ENCODE measurements around the gene EXT2.

Gene EXT2

DNA sequence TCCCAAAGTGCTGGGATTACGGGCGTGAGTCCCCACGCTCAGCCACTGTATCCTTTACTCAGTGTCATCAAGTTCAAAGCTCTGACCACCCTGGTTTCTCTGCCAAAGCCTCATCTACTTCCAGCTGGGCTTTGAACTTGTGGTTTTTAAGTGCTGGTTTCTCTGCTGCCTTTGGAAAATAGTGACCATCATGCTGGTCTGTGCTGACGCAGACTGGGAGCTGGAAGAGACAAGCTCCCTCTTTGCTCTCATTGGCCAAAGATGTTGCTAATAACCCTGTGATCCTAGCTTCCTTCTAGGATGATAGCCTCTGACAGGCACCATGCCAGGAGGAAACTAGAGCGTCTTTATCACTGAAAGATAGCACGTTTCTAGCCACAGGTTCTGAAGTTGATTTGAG is 152.0 kb downstream of the EXT2 start:
- no peak for DNase-seq

DNA sequence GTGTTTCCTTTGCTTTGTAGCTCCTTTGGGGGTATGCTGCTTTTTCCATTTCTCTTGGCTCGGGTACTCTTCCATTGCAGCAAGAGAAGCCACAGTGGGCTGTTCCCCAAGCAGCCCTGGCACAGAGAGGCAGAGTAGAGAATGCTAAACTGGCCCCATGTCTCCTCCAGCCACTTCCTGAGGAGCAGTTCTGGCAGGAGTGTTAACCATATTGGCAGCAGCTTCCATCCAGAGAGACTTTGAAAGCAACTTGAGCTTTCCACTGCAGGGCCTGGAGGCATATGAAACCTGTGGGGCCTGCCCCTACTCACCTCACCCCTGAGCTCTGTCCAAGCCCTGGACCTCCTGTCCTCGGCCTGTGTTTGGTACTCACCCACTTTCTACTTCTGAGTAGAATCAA is 152.6 kb downstream of the EXT2 start:
- DNase-seq, result no peak

DNA sequence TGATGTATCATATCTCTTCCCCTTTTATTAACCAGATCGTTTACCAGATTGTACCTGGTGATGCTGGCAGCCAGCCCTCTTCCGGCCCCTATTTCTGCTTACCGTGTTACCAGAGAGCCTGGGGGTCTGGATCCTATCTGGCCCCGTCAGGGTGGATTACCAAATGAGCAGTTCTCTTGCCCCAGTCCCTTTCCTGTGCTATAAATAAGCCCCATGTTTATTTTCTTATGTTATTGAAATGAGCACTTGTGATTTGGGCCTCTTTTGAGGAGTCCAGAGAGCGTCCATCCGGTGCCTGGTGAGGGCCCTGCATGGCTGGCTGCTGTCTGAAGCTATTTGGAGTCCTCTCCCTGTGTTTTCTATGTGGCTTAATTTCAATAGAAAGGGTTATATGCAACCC is 154.9 kb downstream of the EXT2 start:
- DNase-seq, result no peak

DNA sequence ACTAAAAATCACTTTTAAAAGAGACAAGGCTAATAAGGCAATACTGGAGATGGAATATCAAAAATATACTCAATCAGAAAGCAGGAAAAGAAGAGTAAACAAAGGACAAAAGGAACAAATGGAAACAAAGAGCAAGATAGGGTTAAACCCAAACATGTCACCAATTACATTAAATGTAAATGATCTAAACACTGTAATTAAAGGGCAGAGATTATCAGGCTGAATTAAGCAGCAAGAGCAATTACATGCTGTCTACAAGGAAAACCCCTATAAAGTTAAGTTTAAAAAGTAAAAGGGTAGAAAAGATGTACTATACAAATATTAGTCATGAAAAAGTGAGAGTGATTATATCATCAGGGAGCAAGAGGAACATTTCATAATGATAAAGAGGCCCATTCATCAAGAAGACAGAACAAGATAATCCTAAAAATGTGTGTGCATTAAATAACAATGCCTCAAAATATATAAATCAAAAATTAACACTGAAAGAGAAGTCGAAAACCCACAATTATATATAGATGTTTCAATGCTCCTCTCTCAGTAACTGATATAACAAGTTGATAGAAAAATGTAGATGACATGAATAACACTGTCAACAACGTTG is 157.6 kb downstream of the EXT2 start:
- DNase-seq, result no peak

DNA sequence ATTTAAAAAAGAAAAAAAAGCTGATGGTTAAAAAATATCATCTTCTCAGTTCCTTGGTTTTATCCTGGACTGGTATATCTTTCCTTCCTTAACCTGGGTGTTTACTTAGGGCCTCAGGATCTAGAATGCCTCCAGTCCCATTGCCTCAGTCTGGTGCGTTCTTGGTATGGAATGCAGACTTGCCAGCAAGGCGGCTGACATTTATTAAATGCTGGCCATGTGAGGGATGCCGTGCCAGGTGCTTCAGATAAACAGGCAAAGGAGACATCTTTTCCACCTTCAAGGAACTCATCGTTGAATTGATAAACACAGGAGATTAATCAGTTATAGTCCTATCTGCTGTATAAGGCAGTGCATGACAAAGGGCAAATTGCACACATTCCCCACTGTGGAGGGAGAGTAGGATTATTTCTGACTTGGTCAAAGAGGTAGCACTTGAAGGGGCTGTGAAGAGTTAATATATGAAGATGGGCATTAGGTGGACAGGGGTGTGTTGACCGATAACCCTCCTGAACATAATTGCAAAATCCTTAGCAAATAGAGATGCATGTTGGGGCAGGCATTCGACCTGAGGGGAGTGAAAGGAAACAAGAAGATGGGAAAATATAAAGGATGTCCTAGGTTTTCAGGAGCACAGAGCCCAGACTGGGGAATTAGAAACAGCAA is 160.1 kb downstream of the EXT2 start:
- DNase-seq, result no peak

DNA sequence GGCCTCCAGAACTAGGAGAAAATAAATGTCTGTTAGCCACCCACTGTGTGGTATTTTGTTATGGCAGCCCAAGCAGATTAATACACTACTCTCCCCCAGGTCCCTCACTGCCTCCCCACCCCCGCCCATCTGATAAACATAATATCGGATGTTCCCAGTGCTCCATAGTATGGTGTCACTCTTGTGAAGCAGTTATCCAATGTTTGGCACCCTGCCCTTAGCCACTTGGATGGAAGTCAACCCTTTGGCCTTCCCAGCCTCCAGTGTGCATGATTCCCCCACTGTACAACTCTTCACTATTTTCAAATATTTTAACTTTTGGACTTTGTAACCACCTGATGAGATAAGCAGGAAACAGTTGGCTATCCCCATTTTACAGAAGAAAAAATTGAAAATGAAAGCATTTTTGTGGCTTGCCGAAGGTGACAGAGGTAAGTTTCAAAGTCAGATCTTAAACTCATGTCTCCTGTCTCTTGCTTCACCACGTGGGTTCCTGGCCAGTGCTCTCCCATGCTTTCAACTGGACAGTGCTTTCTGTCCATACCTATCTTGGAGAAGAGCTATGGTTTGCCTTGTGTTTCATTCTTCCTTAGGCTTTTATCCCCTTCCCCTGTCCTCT is 161.3 kb downstream of the EXT2 start:
- no peak for DNase-seq

DNA sequence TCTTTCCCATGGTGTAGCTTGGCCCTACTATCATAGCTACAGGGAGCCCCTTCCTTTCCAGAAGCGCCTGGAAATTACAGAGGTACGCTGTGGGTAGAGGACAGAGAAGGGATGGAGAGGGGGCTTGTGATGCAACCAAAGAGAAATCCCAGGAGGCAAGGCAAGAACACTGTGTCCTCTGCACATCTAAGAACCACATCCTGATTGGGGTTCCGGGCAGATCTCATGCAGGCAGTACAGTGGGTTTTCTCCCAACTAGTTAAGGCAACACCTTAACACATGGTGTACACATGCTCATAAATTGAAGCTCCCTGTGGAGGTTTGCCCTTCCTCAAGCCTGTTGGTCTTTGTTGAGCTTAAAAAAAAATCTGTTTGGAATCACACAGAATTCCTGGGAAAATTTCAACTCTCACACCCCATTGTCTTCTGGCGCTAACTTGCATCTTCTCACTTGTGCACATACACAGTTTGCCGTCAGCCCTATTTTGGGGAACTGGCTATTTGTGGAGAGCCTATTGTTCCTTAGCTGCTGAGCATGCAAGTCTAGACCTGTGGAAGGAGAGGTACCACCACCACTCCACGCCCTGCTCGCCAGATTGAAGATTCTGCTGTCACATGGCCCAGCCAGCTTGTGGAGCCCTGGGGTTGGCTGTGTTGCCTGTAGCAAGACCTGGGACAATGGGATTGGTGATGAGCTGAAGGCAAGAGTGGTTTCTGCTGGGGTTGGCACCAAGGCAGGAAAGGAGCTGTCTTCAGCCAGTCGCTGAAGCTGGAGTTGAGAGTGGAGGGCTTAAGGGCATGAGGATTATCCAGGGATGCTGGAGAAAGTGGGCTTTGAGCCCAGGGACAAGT is 162.1 kb downstream of the EXT2 start:
- no peak for DNase-seq

DNA sequence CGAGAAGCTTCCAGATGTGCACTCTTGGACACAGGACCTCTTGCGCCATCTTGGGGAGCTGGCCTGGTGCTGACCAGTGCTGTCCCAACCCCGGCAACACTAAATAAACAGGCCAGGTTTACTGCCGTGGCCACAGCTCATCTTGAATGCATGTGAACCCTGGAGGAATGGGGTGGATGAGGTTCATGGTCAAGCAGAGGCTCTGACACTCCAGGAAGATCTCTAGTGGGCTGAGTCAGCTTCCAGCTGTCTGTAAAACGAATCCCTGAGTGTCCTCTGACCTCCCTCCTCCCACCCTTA is 162.7 kb downstream of the EXT2 start:
- no peak for DNase-seq

DNA sequence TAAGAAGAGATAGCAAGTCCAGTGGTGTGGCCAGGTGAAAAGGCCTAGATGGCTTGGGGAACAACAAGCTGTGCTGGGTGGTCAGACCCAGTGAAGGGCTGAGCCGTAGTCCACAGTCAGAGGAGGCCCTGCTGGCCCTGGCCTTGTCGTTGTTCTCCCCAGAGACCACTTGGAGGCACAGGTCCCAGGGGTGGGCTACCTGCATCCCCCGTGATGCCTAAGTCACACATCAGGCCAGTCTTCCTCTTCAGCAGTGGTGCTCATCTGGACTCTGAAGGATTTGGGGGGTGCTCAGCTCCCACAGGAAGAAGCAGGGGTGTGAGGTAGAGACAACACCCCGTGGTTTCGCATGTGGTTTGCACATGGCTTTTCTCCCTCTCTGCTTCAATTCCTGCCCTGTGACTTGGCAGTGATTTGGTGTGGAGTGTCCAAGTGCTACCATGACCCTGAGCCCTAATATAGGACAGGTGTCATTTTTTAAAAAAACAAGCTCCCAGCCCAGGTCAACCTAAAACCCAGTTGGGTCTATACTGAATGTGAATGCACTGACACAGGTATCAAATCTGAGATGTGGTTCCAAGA is 163.5 kb downstream of the EXT2 start:
- DNase-seq, result no peak

DNA sequence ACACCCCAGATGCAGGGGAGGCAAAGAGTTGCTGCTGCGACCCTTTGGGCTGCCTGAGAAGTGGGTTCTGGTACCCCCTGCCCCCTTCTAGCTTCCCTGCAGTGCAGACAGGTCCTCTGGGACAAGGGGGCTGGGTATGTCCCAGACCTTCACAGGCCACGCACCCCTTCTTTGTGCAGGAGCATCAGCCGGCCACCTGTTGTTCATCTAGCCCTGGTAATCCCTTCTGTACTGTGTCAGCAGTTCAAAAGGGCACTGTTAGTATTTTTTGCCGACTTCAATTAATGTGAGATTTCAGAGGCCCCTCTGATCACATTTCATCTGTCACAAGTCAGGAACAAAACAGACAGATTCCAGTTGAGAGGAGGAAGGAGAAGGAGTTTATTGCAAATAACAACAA is 164.6 kb downstream of the EXT2 start:
- no peak for DNase-seq

DNA sequence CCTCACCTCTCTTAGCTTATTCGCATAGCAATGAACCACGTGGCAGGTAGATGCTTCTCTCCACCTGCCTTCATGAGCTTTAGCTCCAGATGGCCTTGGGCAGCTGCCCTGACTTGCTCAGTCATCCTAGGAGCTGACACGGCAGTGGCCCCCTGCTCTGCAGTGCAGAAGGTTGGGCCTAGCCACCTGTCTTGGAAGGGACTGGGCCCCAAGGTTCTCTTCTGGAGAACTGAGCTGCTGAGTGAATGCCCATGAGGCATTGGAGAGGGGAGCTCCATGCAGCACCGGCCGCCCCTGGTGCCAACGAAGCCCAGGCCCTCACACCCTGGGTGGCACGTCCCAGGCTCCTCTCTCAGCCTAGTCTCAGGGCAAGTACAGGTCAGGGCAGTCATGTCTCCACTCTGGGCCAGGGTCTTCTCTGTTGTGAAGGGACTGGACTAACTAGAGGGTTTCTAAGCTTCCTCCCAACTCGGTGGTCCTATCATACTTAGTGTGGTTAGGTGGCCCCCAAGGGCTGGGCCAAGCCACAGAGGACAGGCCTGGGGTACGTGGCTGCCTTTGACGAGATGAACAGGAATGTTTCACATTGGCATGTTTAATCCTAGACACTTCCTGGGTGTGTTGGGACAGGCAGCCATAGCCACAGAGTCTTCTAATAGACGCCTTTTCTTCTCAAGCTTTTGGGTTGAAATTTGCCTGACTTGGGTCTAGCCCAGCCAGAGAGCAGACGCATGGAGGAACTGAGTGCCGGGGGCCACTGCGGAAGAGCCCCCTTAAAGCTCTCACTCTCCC is 166.5 kb downstream of the EXT2 start:
- no peak for DNase-seq

DNA sequence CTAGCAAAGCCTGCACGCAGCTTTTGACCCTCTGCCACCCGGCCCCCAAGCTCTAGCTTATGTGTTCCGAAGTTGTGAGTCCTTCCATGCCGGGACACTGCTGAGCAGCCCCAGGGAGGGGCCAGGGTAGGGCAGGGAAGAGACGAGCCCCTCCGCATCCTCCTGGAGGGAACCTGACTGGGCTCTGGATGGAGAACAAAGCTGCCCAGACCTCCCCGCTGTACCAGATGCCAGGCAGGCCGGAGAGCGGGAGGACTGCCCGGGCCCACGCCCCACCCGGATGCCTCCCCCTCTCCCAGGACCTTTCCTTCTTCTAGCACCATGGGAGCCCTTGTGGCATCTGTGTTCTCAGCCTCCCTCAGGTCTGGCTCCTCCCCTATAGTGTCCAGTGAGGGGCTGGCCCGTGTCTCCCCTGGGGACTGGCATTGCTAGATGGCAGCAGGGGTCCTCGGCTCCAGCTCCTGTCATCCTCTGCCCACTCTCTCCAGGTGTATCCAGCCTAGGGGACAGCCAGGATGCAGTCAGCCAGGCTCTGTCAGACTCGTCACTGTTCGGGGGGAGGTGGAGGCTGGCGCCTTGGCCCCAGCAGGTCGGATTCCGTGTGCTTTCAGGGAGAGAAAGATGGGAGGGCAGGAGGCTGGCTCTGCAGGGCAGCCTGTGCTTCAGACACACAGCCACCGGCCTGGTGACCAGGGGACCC is 168.4 kb downstream of the EXT2 start:
- DNase-seq, result no peak

DNA sequence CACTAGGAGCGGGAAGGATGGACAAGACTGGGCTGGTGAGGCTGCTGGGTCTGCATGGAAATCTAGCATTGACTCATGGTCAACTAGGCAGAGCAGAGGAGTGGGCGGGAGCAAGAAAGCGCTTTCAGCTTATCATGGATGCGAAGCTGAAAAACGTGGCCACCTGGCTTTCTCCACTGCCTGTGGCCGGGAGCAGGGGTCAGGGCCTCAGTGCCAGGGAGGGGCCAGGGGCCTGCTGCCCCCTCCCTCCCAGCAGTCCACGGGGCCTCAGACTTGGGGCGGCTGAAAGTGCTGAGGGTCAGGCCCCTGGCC is 168.9 kb downstream of the EXT2 start:
- no peak for DNase-seq

DNA sequence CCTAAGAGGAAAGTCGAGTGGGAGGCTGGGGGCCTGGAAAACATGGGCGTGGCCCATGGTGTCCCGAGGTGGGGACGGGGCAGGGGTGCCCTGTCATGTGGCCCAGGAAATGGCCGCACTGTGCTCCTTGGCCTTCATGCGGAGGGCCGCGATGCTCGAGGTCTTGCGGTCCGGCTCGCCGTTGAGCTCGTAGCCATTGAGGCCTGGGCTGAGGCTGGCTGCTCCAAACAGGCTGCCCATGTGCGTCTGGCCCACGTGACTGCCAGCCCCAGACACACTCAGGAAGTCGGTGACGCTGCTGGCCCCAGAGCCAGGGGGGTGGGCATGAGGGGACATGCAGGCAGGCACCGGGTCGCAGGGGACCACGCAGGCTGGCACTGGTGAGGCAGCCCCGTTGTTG is 169.3 kb downstream of the EXT2 start:
- no peak for DNase-seq

DNA sequence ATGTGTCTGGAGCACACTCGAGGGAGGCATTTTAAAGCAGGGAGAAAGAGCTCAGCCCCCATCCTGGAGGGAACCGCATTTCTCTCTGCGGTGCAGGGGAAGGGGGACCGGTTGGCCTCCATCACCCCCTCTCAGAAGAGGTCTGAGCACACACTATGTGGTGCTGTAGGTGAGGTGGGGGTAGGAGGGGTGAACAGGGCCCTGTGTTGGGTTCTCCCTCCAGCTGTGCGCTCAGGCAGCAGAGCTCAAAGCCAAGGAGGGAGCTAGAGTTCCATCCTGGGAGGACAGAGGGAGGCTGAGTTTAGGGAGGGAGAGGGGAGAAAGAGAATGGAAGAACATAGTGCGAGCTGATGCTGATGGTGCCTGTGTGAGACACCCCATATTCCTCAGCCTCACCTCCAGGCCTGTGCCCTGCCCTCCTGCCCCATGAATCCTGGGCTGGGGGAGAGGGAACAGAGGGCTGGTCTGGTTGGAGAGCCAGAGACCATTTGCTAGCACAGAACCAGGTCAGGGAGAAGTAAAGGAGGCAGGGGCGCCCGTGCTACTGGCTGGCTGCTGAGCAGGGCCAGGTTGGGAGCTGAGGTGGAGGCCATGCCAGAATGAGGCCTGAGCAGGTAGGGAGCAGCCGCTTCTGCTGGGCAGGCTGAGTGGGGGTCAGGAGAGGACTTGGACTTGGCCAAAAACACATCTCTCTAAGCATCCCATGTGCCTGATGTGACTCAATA is 170.7 kb downstream of the EXT2 start:
- DNase-seq, result no peak

DNA sequence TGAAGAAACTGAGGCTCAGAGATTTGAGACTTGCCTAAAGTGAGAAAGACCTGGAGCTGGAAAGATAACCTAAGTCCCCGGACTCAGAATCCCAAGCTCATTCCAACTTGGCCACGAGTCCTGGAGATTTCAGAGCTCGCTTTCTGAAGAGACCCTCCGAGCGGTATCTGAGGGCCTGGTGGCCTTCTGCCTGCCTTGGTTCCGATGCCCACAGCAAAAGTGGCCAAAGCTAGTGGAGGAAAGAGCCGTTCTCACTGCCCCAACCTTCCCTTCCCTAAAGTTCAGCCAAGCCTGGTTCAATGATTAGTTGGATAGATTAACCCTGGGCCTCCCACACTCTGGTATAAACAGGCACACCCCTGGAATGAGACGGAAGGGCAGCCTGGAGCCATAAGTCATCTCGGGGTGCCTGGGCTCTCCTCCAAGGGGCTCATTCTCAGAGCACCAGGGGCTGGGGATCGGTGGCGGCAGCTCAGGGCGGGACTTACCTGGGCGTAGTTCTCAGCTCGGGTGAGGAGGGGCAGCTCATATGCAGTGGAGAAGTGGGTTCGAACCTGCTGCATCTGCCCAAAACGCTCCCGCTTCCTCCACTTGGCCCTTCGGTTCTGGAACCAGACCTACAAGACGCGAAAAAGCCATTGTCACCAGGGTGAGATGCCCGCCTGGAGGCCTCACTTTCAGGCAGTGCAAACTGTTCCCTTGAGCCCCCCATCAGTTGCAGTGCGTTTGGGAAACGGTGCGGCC is 171.7 kb downstream of the EXT2 start:
- DNase-seq, result no peak

DNA sequence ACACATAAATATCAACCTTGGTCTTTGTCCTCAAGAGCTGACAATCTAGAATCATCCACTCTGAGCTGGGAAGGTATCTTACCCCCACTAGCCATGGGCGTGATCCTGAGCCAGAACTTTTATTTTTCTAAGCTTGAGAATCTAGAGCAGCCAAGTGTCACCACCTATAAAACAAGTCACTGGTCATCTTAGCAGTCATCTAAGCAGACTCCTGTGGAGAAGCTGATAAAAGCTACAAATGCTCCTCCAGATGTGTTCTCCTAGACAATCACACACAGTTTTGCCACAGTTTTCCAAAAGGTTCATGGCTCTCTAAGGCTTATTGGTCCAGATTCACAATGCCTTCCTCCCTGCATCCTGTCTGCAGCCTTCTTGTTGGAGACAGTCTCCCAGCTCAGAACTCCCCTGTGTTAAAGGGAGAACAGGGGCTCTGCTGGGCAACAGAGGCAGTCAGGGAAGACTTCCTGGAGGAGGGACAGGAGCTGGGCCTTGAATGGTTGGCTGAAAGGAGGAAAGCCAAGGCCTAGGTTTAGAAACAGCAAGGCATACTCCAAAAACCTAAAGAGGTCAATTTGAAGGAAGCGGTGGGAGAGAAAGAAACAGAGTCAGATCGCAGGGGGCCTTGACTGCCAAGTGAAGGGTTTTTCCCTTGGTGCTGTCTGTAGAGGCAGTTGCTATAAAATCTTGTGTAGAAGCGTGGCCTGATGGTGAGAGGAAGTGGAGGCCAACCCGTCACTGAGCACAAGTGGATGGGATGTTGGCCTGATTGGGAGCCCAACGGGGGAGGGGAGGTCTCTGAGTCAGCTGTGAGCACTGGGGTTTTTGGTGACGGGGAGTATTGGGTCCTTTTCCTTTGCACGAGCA is 172.5 kb downstream of the EXT2 start:
- DNase-seq, result no peak

DNA sequence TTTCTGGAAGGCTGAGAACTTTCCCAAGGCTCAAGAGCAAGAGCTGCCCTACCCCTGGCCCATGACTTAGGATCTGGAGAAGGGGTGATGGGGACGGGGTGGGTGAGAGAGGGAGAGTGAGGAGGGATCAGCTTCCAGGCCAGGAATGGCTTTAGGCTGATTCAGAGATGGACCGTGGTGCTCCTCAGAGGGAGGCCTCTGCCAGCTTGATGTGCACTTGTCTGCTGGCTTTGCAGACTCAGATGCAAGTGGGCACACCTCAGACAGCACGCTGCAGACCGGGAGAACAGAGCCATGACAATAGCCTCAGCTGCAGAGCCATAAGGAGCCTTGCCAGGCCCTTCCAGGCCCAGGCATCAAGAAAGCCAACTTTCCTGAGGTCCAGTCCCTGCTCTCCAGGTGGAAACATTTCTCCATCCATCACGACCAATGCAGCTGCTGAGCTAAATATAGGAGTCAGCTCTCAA is 173.2 kb downstream of the EXT2 start:
- no peak for DNase-seq

Measured in NCI-H187 treated with DMSO at 0.1 percent for 48 hours (cell line).